OCI-LY1 (cell line): ENCODE results near the gene CFAP221.
"Not testable (repeated sequence)": the region's sequence is repeated elsewhere in the genome, so short reads cannot be mapped to it uniquely, and the experiment has no call there.

Experiments used
- EZH2 ChIP-seq: fragments of 200-600 bp; sonication (generic), shearing (Covaris generic); IDR thresholded peaks from 2 replicates; pipeline ENCODE4 v1.8.0; 2017; ENCODE audit warnings: borderline replicate concordance, mixed run types, mild to moderate bottlenecking, antibody characterized with exemption, low read length, moderate library complexity, mixed read lengths
- TF ChIP-seq, protein P1 (sequence below): fragments of 200-600 bp; sonication (generic), shearing (Covaris generic); IDR thresholded peaks from 2 replicates; pipeline ENCODE4 v1.5.1; 2017; ENCODE audit warnings: mild to moderate bottlenecking, antibody characterized with exemption, low read length, moderate library complexity, mixed read lengths

- TF ChIP-seq, protein P1, sequence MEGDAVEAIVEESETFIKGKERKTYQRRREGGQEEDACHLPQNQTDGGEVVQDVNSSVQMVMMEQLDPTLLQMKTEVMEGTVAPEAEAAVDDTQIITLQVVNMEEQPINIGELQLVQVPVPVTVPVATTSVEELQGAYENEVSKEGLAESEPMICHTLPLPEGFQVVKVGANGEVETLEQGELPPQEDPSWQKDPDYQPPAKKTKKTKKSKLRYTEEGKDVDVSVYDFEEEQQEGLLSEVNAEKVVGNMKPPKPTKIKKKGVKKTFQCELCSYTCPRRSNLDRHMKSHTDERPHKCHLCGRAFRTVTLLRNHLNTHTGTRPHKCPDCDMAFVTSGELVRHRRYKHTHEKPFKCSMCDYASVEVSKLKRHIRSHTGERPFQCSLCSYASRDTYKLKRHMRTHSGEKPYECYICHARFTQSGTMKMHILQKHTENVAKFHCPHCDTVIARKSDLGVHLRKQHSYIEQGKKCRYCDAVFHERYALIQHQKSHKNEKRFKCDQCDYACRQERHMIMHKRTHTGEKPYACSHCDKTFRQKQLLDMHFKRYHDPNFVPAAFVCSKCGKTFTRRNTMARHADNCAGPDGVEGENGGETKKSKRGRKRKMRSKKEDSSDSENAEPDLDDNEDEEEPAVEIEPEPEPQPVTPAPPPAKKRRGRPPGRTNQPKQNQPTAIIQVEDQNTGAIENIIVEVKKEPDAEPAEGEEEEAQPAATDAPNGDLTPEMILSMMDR = not testable (repeated sequence)
- TF ChIP-seq EZH2 = not testable (repeated sequence)
Measured at GRCh38 chr2:119618725-119619124, 74.5 kb downstream of the CFAP221 start.
